Smooth muscle cell (in vitro differentiated cells): ENCODE data around the gene NRXN3. TPM values are rescaled to one million over a fixed set of nuclear protein-coding genes. Genes with fewer than 3 reads are reported as not detected.

Experiments
- DNase-seq: peaks from one replicate; lab custom pipeline; 2025; ENCODE audit not compliant: unreplicated experiment; lab: John Stamatoyannopoulos, UW
- H2AFZ ChIP-seq: fragments of 200-600 bp; sonication (generic); 2 replicates; pipeline ENCODE4 v1.6.0; 2016; ENCODE audit warnings: antibody characterized with exemption, low read depth, mild to moderate bottlenecking
- H3F3A ChIP-seq: fragments of 200-600 bp; sonication (generic); 2 replicates; pipeline ENCODE4 v1.6.0; 2017; ENCODE audit warnings: antibody characterized with exemption, low read depth
- H3K27ac ChIP-seq: fragments of 200-600 bp; sonication (generic); 2 replicates; pipeline ENCODE4 v1.5.1; 2016; ENCODE audit warnings: low read depth, mild to moderate bottlenecking
- H3K27me3 ChIP-seq: fragments of 200-600 bp; sonication (generic); 2 replicates; pipeline ENCODE4 v1.6.1; 2016; ENCODE audit warnings: low read depth, mild to moderate bottlenecking
- H3K36me3 ChIP-seq: fragments of 200-600 bp; sonication (generic); 2 replicates; pipeline ENCODE4 v1.5.1; 2016; ENCODE audit warnings: low read depth
- H3K4me1 ChIP-seq: fragments of 200-600 bp; sonication (generic); 2 replicates; pipeline ENCODE4 v1.5.1; 2016; ENCODE audit warnings: low read depth
- H3K4me2 ChIP-seq: fragments of 200-600 bp; sonication (generic); 2 replicates; pipeline ENCODE4 v1.6.0; 2016; ENCODE audit warnings: mild to moderate bottlenecking
- H3K4me3 ChIP-seq: fragments of 200-600 bp; sonication (generic); 2 replicates; pipeline ENCODE4 v1.5.1; 2016; ENCODE audit warnings: mild to moderate bottlenecking
- H3K79me2 ChIP-seq: fragments of 200-600 bp; sonication (generic); 2 replicates; pipeline ENCODE4 v1.6.0; 2016; ENCODE audit warnings: low read depth, mild to moderate bottlenecking
- H3K9ac ChIP-seq: fragments of 200-600 bp; sonication (generic); 2 replicates; pipeline ENCODE4 v1.6.0; 2016; ENCODE audit warnings: low read depth
- H3K9me3 ChIP-seq: fragments of 200-600 bp; sonication (generic); replicated peaks from 2 replicates; pipeline ENCODE4 v1.5.1; 2016; ENCODE audit warnings: low read depth
- H4K20me1 ChIP-seq: fragments of 200-600 bp; sonication (generic); 2 replicates; pipeline ENCODE4 v1.6.0; 2016; ENCODE audit warnings: low read depth
- WGBS: methylation state at CpG from one replicate; pipeline ENCODE4 v1.1.7; 2016; ENCODE audit warnings: low lambda C conversion rate; 5-methylcytosine and 5-hydroxymethylcytosine counted together
- polyA plus RNA-seq: library from polyadenylated mRNA; unstranded; fragments of >200 nt; fragmentation: Nextera tagmentation; extraction: Ambion mirVana; gene quantifications from 2 replicates; pipeline ENCODE4 v1.2.1, GENCODE V29; 2016
- total RNA-seq: library from RNA; depleted of rRNA; stranded (reverse); fragments of >200 nt; gene quantifications from 2 replicates; pipeline ENCODE4 v1.2.3, GENCODE V29; 2014
- TF ChIP-seq, protein P1 (sequence below): fragments of 200-600 bp; sonication (generic); IDR thresholded peaks from 2 replicates; pipeline ENCODE4 v1.5.1; 2017; ENCODE audit warnings: borderline replicate concordance, mild to moderate bottlenecking, antibody characterized with exemption; ENCODE audit not compliant: insufficient read depth, poor library complexity, severe bottlenecking

Gene NRXN3
- total and polyA plus RNA-seq, 2 experiments from 2014 or later = 1.2 to 7.0 TPM

GRCh38 chr14:78608998-78609787, 439.0 kb downstream of the NRXN3 start:
- Histone ChIP-seq H3K9me3 (no peaks in the 10 kb centered on the region), H3K27me3 (no peaks in the 10 kb centered on the region), H3F3A (no peaks in the 10 kb centered on the region), H3K79me2 (no peaks in the 10 kb centered on the region), H3K4me3 (no peak overlapping the region), H3K9ac (no peak overlapping the region), H3K27ac (no peak overlapping the region), H2AFZ (no peak overlapping the region), H3K36me3 (no peaks in the 10 kb centered on the region), H3K4me2 (no peak overlapping the region), H3K4me1 (peaks cover 13% of the 10 kb centered on the region), H4K20me1 (no peaks in the 10 kb centered on the region)
- DNase-seq = no peak
- WGBS = 81% methylated on average over 4 of the region's 4 CpGs
- TF ChIP-seq, protein P1, sequence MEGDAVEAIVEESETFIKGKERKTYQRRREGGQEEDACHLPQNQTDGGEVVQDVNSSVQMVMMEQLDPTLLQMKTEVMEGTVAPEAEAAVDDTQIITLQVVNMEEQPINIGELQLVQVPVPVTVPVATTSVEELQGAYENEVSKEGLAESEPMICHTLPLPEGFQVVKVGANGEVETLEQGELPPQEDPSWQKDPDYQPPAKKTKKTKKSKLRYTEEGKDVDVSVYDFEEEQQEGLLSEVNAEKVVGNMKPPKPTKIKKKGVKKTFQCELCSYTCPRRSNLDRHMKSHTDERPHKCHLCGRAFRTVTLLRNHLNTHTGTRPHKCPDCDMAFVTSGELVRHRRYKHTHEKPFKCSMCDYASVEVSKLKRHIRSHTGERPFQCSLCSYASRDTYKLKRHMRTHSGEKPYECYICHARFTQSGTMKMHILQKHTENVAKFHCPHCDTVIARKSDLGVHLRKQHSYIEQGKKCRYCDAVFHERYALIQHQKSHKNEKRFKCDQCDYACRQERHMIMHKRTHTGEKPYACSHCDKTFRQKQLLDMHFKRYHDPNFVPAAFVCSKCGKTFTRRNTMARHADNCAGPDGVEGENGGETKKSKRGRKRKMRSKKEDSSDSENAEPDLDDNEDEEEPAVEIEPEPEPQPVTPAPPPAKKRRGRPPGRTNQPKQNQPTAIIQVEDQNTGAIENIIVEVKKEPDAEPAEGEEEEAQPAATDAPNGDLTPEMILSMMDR = no peak

- 84% methylated on average over 4 of the region's 4 CpGs for WGBS
- Histone ChIP-seq H4K20me1 (no peaks in the 10 kb centered on the region), H3K9ac (no peak overlapping the region), H3F3A (no peaks in the 10 kb centered on the region), H2AFZ (no peak overlapping the region), H3K4me2 (no peak overlapping the region), H3K27me3 (no peaks in the 10 kb centered on the region), H3K9me3 (no peaks in the 10 kb centered on the region), H3K4me3 (no peak overlapping the region), H3K4me1 (peaks cover 4% of the 10 kb centered on the region), H3K36me3 (no peaks in the 10 kb centered on the region), H3K79me2 (no peaks in the 10 kb centered on the region), H3K27ac (no peak overlapping the region)
- DNase-seq = no peak
- TF ChIP-seq, protein P1 = no peak
These were observed 440.8 kb downstream of the NRXN3 start for GRCh38 chr14:78610994-78611393.

DNA sequence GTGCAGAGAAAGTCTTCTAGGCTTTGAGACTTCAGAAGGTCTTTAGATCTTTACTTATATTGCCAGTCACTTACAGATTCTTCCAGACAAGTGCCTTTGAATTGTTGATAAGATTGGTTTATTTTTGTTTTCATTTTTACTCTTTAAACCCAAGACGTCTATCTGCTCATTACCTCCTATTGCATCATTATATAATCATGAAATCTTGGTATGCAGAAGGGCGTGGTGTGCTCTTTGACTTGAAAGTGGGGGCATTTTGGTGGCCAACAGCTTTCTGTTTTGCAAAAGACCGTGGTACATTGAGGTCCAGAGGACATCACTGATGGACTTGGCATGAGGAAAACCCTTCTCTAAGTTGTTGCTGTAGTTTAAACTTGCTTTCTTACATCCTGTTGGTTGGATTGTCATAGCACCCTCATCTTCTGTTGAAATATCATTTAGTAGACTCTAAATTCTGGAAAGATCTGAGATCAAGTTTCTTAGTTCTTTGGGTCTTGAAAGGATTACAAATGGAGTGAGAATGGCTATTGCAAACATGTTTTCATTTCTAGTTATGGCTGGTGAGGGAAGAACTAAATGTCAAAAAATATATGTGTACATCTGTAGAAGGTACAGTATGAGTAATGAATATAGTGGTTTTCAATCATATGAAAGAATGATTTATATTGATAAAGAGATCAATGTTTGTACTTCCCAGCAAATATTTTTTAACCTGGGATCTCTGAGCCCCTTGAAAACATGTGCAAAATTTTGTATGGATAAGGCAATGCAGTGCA, 441.8 kb downstream of the NRXN3 start:
- no peaks in the 10 kb centered on the region for H3K79me2 ChIP-seq
- no peaks in the 10 kb centered on the region for H3F3A ChIP-seq
- no peak overlapping the region for H3K4me2 ChIP-seq
- TF ChIP-seq, protein P1 = no peak
- DNase-seq = no peak
- H3K4me3 ChIP-seq = no peak overlapping the region
- H3K9ac ChIP-seq = no peak overlapping the region
- no peaks in the 10 kb centered on the region for H4K20me1 ChIP-seq
- H3K36me3 ChIP-seq = no peaks in the 10 kb centered on the region
- 82% methylated on average over 3 of the region's 3 CpGs for WGBS
- no peaks in the 10 kb centered on the region for H3K9me3 ChIP-seq
- no peaks in the 10 kb centered on the region for H3K27me3 ChIP-seq
- H2AFZ ChIP-seq = no peak overlapping the region
- no peak overlapping the region for H3K27ac ChIP-seq
- no peaks in the 10 kb centered on the region for H3K4me1 ChIP-seq
